Stimulated activated CD4-positive, alpha-beta T cell treated with anti-CD3 and anti-CD28 coated beads, Interleukin-12 subunit alpha, Interleukin-12 subunit beta, amount 100 ng/mL, for 24 hours (primary cell): ENCODE data around the gene SV2B.

Experiments
- DNase-seq, 2 experiments: peaks; one replicate each; pipeline ENCODE4 v3.0.0-alpha.2; 2020; ENCODE audit warnings: low read depth in 2 of 2

The SV2B gene

GRCh38 chr15:91192285-91192684 lies 92.2 kb downstream of the SV2B start:
- DNase-seq = no peak

GRCh38 chr15:91192690-91193377 lies 92.8 kb downstream of the SV2B start:
- no peak for DNase-seq

GRCh38 chr15:91193378-91193720 lies 93.3 kb downstream of the SV2B start:
- no peak for DNase-seq

GRCh38 chr15:91196127-91196526 lies 96.1 kb downstream of the SV2B start:
- no peak for DNase-seq

GRCh38 chr15:91196768-91197167 lies 96.7 kb downstream of the SV2B start:
- DNase-seq = no peak

- no peak for DNase-seq
These were observed 99.5 kb downstream of the SV2B start for GRCh38 chr15:91199511-91199910.

GRCh38 chr15:91200101-91200754 lies 100.2 kb downstream of the SV2B start:
- no peak for DNase-seq

- DNase-seq = no peak
These were observed 102.5 kb downstream of the SV2B start for GRCh38 chr15:91202510-91203102.

GRCh38 chr15:91203619-91204203 lies 103.7 kb downstream of the SV2B start:
- no peak for DNase-seq

GRCh38 chr15:91208371-91208770 lies 108.3 kb downstream of the SV2B start:
- DNase-seq = no peak

- no peak for DNase-seq
These were observed 109.3 kb downstream of the SV2B start for GRCh38 chr15:91209318-91209717.

GRCh38 chr15:91209726-91210125 lies 109.7 kb downstream of the SV2B start:
- DNase-seq = no peak

- no peak for DNase-seq
These were observed 114.9 kb downstream of the SV2B start for GRCh38 chr15:91214675-91215590.

GRCh38 chr15:91216000-91216399 lies 115.9 kb downstream of the SV2B start:
- no peak for DNase-seq

GRCh38 chr15:91219206-91219605 lies 119.1 kb downstream of the SV2B start:
- DNase-seq = no peak

- no peak for DNase-seq
These were observed 122.0 kb downstream of the SV2B start for GRCh38 chr15:91222052-91222451.

GRCh38 chr15:91223863-91224262 lies 123.8 kb downstream of the SV2B start:
- DNase-seq = no peak

- no peak for DNase-seq
These were observed 124.8 kb downstream of the SV2B start for GRCh38 chr15:91224755-91225380.

GRCh38 chr15:91225741-91226140 lies 125.7 kb downstream of the SV2B start:
- DNase-seq = no peak

GRCh38 chr15:91227117-91227516 lies 127.1 kb downstream of the SV2B start:
- no peak for DNase-seq

- no peak for DNase-seq
These were observed 127.7 kb downstream of the SV2B start for GRCh38 chr15:91227766-91228165.
